HuH-7.5 (cell line): ENCODE measurements around the gene PCDHB7.
A peak's percentile ranks its signal among the peaks of the same experiment; 100 is the strongest.
"Not testable (repeated sequence)": the region's sequence is repeated elsewhere in the genome, so short reads cannot be mapped to it uniquely, and the experiment has no call there.

Source experiments
- DNase-seq: peaks from one replicate; pipeline ENCODE4 v3.0.0; 2011; ENCODE audit warnings: low spot score

Gene PCDHB7

DNA sequence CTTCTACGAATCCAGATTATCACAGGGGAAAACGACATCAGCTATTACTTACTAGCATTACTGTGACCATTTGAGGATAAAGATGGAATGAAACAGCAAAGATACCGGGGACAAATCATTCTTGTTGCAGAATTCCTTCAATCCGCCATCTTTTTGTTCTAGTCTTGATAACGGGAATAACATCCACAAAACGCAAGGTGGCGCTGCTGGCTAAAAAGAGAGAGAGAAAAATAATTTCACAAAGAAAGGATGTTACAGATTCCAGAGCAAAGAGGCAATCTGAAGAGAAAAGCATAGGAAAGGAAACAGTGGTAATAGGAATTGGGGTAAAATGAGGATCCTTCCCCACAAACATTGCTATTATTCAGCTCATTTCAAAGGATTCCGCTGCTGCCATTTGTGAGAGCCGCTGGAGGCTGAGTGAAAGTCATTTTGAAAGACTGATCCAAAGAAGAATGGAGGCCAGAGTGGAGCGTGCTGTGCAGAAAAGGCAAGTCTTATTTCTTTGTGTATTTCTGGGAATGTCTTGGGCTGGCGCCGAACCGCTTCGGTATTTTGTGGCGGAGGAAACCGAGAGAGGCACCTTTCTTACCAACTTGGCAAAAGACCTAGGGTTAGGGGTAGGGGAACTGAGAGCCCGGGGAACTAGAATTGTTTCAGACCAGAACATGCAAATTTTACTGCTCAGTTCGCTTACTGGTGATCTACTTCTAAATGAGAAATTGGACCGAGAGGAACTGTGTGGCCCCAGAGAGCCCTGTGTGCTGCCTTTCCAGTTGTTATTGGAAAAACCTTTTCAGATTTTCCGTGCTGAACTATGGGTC is at the start of gene PCDHB7:
TSS of gene PCDHB7 (plus strand) at position 264 of the 824 bp plus-strand sequence. CDS start at position 456, 192 bp downstream.
- DNase-seq = peak; percentile 61

DNA sequence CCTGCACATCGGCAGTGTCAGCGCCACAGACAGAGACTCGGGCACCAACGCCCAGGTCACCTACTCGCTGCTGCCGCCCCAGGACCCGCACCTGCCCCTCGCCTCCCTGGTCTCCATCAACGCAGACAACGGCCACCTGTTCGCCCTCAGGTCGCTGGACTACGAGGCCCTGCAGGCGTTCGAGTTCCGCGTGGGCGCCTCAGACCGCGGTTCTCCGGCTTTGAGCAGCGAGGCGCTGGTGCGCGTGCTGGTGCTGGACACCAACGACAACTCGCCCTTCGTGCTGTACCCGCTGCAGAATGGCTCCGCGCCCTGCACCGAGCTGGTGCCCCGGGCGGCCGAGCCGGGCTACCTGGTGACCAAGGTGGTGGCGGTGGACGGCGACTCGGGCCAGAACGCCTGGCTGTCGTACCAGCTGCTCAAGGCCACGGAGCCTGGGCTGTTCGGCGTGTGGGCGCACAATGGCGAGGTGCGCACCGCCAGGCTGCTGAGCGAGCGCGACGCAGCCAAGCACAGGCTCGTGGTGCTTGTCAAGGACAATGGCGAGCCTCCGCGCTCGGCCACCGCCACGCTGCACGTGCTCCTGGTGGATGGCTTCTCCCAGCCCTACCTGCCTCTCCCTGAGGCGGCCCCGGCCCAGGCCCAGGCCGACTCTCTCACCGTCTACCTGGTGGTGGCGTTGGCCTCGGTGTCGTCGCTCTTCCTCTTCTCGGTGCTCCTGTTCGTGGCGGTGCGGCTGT is 48.9 kb upstream of the PCDHB7 start:
- not testable (repeated sequence) for DNase-seq

GRCh38 chr5:141127305-141127704 is 45.1 kb upstream of the PCDHB7 start:
- DNase-seq = no peak

GRCh38 chr5:141135030-141135717 is 37.3 kb upstream of the PCDHB7 start, which contains the start of gene PCDHB5:
TSS of gene PCDHB5 (plus strand) at chr5:141135206. CDS start at chr5:141135435, 229 bp downstream.
- DNase-seq = peak; percentile 60

DNA sequence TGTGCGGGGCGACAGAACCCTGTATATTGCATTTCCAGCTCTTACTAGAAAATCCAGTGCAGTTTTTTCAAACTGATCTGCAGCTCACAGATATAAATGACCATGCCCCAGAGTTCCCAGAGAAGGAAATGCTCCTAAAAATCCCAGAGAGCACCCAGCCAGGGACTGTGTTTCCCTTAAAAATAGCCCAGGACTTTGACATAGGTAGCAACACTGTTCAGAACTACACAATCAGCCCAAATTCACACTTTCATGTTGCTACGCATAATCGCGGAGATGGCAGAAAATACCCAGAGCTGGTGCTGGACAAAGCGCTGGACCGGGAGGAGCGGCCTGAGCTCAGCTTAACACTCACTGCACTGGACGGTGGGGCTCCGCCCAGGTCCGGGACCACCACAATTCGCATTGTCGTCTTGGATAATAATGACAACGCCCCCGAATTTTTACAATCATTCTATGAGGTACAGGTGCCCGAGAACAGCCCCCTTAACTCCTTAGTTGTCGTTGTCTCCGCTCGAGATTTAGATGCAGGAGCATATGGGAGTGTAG is 36.7 kb upstream of the PCDHB7 start:
- no peak for DNase-seq

DNA sequence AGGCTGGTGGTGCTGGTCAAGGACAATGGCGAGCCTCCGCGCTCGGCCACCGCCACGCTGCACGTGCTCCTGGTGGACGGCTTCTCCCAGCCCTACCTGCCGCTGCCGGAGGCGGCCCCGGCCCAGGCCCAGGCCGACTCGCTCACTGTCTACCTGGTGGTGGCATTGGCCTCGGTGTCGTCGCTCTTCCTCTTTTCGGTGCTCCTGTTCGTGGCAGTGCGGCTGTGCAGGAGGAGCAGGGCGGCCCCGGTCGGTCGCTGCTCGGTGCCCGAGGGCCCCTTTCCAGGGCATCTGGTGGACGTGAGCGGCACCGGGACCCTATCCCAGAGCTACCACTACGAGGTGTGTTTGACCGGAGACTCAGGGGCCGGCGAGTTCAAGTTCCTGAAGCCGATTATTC is 35.1 kb upstream of the PCDHB7 start:
- DNase-seq = not testable (repeated sequence)

GRCh38 chr5:141149812-141150211 is 22.6 kb upstream of the PCDHB7 start, which contains the start of gene PCDHB6:
TSS of gene PCDHB6 (plus strand) at chr5:141150057. CDS start at chr5:141150258, 201 bp downstream.
- DNase-seq = no peak

GRCh38 chr5:141150224-141150992 is 22.0 kb upstream of the PCDHB7 start:
- DNase-seq = no peak

- no peak for DNase-seq
Measured at GRCh38 chr5:141150993-141151325, 21.5 kb upstream of the PCDHB7 start.

GRCh38 chr5:141151632-141152031 is 20.8 kb upstream of the PCDHB7 start:
- DNase-seq = not testable (repeated sequence)

DNA sequence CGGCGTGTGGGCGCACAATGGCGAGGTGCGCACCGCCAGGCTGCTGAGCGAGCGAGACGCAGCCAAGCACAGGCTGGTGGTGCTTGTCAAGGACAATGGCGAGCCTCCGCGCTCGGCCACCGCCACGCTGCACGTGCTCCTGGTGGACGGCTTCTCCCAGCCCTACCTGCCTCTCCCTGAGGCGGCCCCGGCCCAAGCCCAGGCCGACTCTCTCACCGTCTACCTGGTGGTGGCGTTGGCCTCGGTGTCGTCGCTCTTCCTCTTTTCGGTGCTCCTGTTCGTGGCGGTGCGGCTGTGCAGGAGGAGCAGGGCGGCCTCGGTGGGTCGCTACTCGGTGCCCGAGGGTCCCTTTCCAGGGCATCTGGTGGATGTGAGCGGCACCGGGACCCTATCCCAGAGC is 20.3 kb upstream of the PCDHB7 start:
- not testable (repeated sequence) for DNase-seq

DNA sequence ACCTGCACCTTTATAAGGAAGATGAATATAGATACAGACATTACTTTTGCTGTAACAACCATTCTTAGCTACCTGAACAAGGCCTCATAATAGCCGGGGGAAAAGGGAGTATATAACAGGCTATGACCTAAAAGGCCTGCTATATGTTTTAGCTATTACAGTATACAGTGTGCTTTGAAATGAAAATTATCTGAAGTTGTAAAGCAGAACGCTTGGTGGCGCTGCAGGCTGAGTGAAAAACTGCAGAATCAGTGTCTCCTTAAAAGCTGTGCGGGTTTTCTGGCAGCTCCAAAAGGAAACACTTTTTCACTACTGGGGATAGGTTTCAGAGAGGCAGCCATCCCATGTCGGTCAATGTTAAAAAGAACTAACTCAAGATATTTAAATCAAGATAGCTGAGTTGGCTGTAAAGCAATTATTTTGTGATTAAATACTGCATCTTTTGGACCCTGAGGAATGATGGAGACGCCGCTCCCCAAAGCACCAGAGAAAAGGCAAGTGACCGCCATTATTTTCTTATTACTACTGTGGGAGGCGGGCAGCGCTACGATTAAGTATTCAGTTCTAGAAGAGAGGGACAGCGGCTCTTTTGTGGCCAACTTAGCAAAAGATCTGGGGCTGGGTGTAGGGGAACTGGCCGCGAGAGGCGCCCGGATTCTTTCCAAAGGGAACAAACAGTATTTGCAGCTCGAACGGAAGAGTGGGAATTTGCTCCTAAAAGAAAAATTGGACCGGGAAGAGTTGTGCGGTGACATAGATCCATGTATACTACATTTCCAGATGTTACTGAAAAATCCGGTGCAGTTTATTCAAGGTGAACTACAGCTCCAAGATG is 16.7 kb upstream of the PCDHB7 start:
- no peak for DNase-seq

GRCh38 chr5:141157356-141157755 is 15.1 kb upstream of the PCDHB7 start:
- not testable (repeated sequence) for DNase-seq

- DNase-seq = not testable (repeated sequence)
Measured at GRCh38 chr5:141157901-141158300, 14.5 kb upstream of the PCDHB7 start.

DNA sequence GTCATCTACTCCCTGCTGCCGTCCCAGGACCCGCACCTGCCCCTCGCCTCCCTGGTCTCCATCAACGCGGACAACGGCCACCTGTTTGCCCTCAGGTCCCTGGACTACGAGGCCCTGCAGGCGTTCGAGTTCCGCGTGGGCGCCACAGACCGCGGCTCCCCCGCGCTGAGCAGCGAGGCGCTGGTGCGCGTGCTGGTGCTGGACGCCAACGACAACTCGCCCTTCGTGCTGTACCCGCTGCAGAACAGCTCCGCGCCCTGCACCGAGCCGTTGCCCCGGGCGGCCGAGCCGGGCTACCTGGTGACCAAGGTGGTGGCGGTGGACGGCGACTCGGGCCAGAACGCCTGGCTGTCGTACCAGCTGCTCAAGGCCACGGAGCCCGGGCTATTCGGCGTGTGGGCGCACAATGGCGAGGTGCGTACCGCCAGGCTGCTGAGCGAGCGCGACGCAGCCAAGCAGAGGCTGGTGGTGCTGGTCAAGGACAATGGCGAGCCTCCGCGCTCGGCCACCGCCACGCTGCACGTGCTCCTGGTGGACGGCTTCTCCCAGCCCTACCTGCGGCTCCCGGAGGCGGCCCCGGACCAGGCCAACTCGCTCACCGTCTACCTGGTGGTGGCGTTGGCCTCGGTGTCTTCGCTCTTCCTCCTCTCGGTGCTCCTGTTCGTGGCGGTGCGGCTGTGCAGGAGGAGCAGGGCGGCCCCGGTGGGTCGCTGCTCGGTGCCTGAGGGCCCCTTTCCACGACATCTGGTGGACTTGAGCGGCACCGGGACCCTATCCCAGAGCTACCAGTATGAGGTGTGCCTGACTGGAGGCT is 2.1 kb downstream of the PCDHB7 start:
- not testable (repeated sequence) for DNase-seq

DNA sequence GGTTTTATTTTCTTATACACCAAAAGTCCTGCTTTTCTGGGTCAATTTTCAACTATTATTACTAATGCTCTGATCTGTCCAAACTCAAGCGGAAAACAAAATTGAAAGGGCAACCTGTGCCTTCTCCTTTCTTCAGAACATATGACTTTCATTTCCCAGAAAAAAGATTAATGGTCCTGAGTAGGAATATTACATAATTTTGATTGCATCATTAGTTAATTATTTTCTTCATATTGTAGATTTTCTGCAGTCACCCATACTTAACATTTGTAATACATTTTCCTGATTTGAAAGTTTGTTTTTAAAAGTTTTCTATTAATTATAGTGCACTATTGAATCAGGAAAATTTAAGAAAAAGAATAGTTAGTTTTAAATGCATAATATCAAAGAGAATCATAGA is 3.5 kb downstream of the PCDHB7 start:
- no peak for DNase-seq

DNA sequence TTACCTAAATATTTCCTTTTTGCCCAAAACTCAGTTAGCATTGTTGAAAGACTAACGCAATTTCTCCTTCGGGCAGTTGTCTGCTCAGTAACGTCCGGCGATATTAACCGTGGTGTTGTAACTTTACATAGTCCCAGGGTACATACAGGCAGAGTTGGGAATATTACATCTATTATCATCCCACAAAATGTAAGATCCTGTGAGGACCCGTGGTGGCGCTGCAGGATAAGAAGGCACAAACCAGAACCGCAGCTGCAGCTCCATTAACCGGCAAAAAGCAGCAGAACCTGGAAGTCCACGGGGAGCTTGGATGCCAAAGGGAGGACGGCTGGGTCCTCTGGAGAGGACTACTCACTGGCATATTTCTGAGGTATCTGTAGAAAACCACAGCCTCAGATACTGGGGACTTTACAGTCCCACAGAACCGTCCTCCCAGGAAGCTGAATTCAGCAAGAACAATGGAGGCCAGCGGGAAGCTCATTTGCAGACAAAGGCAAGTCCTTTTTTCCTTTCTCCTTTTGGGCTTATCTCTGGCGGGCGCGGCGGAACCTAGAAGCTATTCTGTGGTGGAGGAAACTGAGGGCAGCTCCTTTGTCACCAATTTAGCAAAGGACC is 5.2 kb downstream of the PCDHB7 start, which contains the start of gene PCDHB8:
TSS of gene PCDHB8 (plus strand) at position 214 of the 615 bp plus-strand sequence. CDS start at position 459, 245 bp downstream.
- DNase-seq = peak; percentile 88

DNA sequence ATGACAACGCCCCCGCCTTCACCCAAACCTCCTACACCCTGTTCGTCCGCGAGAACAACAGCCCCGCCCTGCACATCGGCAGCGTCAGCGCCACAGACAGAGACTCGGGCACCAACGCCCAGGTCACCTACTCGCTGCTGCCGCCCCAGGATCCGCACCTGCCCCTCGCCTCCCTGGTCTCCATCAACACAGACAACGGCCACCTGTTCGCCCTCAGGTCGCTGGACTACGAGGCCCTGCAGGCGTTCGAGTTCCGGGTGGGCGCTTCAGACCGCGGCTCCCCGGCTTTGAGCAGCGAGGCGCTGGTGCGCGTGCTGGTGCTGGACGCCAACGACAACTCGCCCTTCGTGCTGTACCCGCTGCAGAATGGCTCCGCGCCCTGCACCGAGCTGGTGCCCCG is 6.9 kb downstream of the PCDHB7 start:
- DNase-seq = not testable (repeated sequence)

DNA sequence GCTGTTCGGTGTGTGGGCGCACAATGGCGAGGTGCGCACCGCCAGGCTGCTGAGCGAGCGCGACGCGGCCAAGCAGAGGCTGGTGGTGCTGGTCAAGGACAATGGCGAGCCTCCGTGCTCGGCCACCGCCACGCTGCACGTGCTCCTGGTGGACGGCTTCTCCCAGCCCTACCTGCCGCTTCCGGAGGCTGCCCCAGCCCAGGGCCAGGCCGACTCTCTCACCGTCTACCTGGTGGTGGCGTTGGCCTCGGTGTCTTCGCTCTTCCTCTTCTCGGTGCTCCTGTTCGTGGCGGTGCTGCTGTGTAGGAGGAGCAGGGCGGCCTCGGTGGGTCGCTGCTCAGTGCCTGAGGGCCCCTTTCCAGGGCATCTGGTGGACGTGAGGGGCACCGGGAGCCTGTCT is 7.4 kb downstream of the PCDHB7 start:
- DNase-seq = not testable (repeated sequence)
